Measurements from ENCODE around the gene DTX4.

DNA sequence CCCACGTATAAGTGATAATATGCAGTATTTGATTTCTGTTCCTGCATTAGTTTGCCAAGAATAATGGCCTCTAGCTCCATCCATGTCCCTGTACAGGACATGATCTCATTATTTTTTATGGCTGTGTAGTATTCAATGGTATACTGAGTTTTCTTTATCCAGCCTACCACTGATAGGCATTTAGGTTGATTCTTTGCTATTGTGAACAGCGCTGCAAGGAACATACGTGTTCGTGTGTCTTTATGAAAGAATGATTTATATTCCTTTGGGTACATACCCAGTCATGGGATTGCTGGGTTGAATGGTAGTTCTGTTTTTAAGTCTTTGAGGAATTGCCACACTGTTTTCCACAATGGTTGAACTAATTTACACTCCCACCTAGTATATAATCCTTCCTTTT is 30.7 kb upstream of the DTX4 start:
- TF ChIP-seq EP300 (IDR thresholded peaks at IDR 0.05), result no peak
- TF ChIP-seq, protein P1, sequence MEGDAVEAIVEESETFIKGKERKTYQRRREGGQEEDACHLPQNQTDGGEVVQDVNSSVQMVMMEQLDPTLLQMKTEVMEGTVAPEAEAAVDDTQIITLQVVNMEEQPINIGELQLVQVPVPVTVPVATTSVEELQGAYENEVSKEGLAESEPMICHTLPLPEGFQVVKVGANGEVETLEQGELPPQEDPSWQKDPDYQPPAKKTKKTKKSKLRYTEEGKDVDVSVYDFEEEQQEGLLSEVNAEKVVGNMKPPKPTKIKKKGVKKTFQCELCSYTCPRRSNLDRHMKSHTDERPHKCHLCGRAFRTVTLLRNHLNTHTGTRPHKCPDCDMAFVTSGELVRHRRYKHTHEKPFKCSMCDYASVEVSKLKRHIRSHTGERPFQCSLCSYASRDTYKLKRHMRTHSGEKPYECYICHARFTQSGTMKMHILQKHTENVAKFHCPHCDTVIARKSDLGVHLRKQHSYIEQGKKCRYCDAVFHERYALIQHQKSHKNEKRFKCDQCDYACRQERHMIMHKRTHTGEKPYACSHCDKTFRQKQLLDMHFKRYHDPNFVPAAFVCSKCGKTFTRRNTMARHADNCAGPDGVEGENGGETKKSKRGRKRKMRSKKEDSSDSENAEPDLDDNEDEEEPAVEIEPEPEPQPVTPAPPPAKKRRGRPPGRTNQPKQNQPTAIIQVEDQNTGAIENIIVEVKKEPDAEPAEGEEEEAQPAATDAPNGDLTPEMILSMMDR (IDR thresholded peaks at IDR 0.05), result no peak

Measured in esophagus muscularis mucosa (tissue), 3 donors.